Keratinocyte (primary cell): ENCODE measurements around the gene AK8. TPM values are rescaled to one million over a fixed set of nuclear protein-coding genes. Genes with fewer than 3 reads are reported as not detected.

Experiments used
- DNase-seq: peaks from one replicate; pipeline ENCODE4 v3.0.0-alpha.2; 2011; ENCODE audit warnings: low read depth, missing footprints, low spot score
- FAIRE-seq: peaks from 2 replicates; lab custom pipeline; 2011; peaks lifted over from hg19 to GRCh38; lab: Jason Lieb, UNC
- H2AFZ ChIP-seq: 2 replicates; pipeline ENCODE4 v1.6.0; 2012; ENCODE audit warnings: low read length, control low read depth, inconsistent platforms; ENCODE audit not compliant: control insufficient read depth
- H3K27ac ChIP-seq: 2 replicates; pipeline ENCODE4 v1.5.1; 2011; ENCODE audit warnings: low read length; ENCODE audit not compliant: control insufficient read depth, insufficient read depth
- H3K27me3 ChIP-seq: 3 replicates; pipeline ENCODE4 v1.6.0; 2011; ENCODE audit warnings: low read length; ENCODE audit not compliant: control insufficient read depth, insufficient read depth; ENCODE audit errors: extremely low read depth
- H3K36me3 ChIP-seq, 2 experiments: 2 replicates in 1 of 2; 3 replicates in 1 of 2; pipeline ENCODE4 v1.5.1; 2011; ENCODE audit warnings: low read length in 2 of 2, mild to moderate bottlenecking in 1 of 2; ENCODE audit not compliant: control insufficient read depth in 2 of 2, insufficient read depth in 2 of 2; ENCODE audit errors: extremely low read depth in 1 of 2
- H3K4me1 ChIP-seq: 3 replicates; pipeline ENCODE4 v1.5.1; 2011; ENCODE audit warnings: low read length; ENCODE audit not compliant: control insufficient read depth, insufficient read depth; ENCODE audit errors: extremely low read depth
- H3K4me2 ChIP-seq: 3 replicates; pipeline ENCODE4 v1.6.0; 2011; ENCODE audit warnings: low read depth, low read length; ENCODE audit not compliant: control insufficient read depth, insufficient read depth; ENCODE audit errors: extremely low read depth
- H3K4me3 ChIP-seq, 3 experiments: fragments of 200-600 bp in 1 of 3; sonication (generic) in 1 of 3; 2 replicates in 2 of 3; 3 replicates in 1 of 3; pipeline ENCODE4 v1.5.1; 2011 to 2016; ENCODE audit warnings: low read length in 3 of 3, mild to moderate bottlenecking in 3 of 3, control low read depth in 2 of 3, inconsistent platforms in 1 of 3, low read depth in 1 of 3, mixed read lengths in 1 of 3, mixed run types in 1 of 3, moderate library complexity in 1 of 3; ENCODE audit not compliant: control insufficient read depth in 2 of 3, insufficient read depth in 2 of 3; ENCODE audit errors: extremely low read depth in 1 of 3
- H3K79me2 ChIP-seq: 2 replicates; pipeline ENCODE4 v1.6.0; 2012; ENCODE audit warnings: low read length; ENCODE audit not compliant: control insufficient read depth, insufficient read depth
- H3K9ac ChIP-seq: 3 replicates; pipeline ENCODE4 v1.6.0; 2011; ENCODE audit warnings: low read length; ENCODE audit not compliant: control insufficient read depth, insufficient read depth; ENCODE audit errors: extremely low read depth
- H3K9me1 ChIP-seq: 3 replicates; pipeline ENCODE4 v1.6.0; 2011; ENCODE audit warnings: low read length; ENCODE audit not compliant: control insufficient read depth, insufficient read depth; ENCODE audit errors: extremely low read depth
- H3K9me3 ChIP-seq: 2 replicates; pipeline ENCODE4 v1.5.1; 2012; ENCODE audit warnings: low read depth, low read length; ENCODE audit not compliant: control insufficient read depth
- H4K20me1 ChIP-seq: 3 replicates; pipeline ENCODE4 v1.6.0; 2011; ENCODE audit warnings: low read length; ENCODE audit not compliant: control insufficient read depth, insufficient read depth; ENCODE audit errors: extremely low read depth
- EZH2 ChIP-seq: IDR thresholded peaks from one replicate; pipeline ENCODE4 v1.6.1; 2012; ENCODE audit warnings: inconsistent platforms, mild to moderate bottlenecking, low read length, moderate library complexity
- dilution Hi-C: fragments of 300-500 bp; cut with MboI; formaldehyde crosslinking; loops from one replicate; pipeline ENCODE4 v1.7.0; 2020; ENCODE audit warnings: low sequenced_read_pairs; ENCODE audit not compliant: extremely low pct_ligation_motif_present
- polyA plus RNA-seq, 5 experiments: library from polyadenylated mRNA; depleted of rRNA in 3 of 5; stranded (reverse) in 3 of 5; stranded (forward) in 1 of 5; unstranded in 1 of 5; fragments of >200 nt; gene quantifications; 1 replicate in 1 of 5; 2 replicates in 3 of 5; 3 replicates in 1 of 5; pipeline versions ENCODE4 v1.2.1 to v1.2.3, GENCODE V29; 2011 to 2012; ENCODE audit warnings: missing spikeins in 2 of 5, low read depth in 1 of 5, low replicate concordance in 1 of 5
- TF ChIP-seq, protein P1 (sequence below), 3 experiments: IDR thresholded peaks in 1 of 3; conservative IDR thresholded peaks in 1 of 3; optimal IDR thresholded peaks in 1 of 3; 2 replicates in 2 of 3; 3 replicates in 1 of 3; pipeline versions ENCODE3 to v1.5.1; 2011; ENCODE audit warnings: low read length in 3 of 3, mild to moderate bottlenecking in 3 of 3, moderate library complexity in 2 of 3, control low read depth in 1 of 3, inconsistent platforms in 1 of 3; ENCODE audit not compliant: insufficient read depth in 2 of 3; ENCODE audit errors: extremely low read depth in 1 of 3

Gene AK8
- polyA plus RNA-seq, 1 donor (not counting 4 experiments of a cell fraction or from before 2014, with no cell fraction given), result 0.24 TPM

GRCh38 chr9:132881826-132882225, 3.7 kb upstream of the AK8 start:
- Histone ChIP-seq H4K20me1 (no peaks in the 10 kb centered on the region), H3K4me2 (no peak overlapping the region), H3K9ac (no peak overlapping the region), H3K4me3 (no peak overlapping the region), H3K9me1 (no peaks in the 10 kb centered on the region), H3K27me3 (no peaks in the 10 kb centered on the region), H3K27ac (no peak overlapping the region), H3K4me1 (peaks cover 9% of the 10 kb centered on the region), H3K36me3 (peaks cover 0 to 1% of the 10 kb centered on the region in 2 experiments), H3K79me2 (no peaks in the 10 kb centered on the region), H2AFZ (no peak overlapping the region), H3K9me3 (no peaks in the 10 kb centered on the region)
- DNase-seq (no peak), FAIRE-seq (no peak)
- dilution Hi-C loops, result no loop called here
- no peak for TF ChIP-seq EZH2
- TF ChIP-seq, protein P1, sequence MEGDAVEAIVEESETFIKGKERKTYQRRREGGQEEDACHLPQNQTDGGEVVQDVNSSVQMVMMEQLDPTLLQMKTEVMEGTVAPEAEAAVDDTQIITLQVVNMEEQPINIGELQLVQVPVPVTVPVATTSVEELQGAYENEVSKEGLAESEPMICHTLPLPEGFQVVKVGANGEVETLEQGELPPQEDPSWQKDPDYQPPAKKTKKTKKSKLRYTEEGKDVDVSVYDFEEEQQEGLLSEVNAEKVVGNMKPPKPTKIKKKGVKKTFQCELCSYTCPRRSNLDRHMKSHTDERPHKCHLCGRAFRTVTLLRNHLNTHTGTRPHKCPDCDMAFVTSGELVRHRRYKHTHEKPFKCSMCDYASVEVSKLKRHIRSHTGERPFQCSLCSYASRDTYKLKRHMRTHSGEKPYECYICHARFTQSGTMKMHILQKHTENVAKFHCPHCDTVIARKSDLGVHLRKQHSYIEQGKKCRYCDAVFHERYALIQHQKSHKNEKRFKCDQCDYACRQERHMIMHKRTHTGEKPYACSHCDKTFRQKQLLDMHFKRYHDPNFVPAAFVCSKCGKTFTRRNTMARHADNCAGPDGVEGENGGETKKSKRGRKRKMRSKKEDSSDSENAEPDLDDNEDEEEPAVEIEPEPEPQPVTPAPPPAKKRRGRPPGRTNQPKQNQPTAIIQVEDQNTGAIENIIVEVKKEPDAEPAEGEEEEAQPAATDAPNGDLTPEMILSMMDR (optimal IDR thresholded peaks at IDR 0.05 in 1 of 3, IDR thresholded peaks at IDR 0.05 in 1 of 3, conservative IDR thresholded peaks at IDR 0.05 in 1 of 3; ENCODE audit: extremely low read depth in 1 of 3, insufficient read depth in 2 of 3, low read length in 3 of 3), result no peak

- Histone ChIP-seq H3K4me2 (peak overlapping the region; percentile 7), H3K9me1 (no peaks in the 10 kb centered on the region), H3K9ac (no peak overlapping the region), H3K4me3 (peak overlapping the region in 1 of 3 experiments; percentile 25), H3K4me1 (peaks cover 9% of the 10 kb centered on the region), H3K27ac (peak overlapping the region; percentile 55), H3K27me3 (no peaks in the 10 kb centered on the region), H2AFZ (peak overlapping the region; percentile 51), H4K20me1 (no peaks in the 10 kb centered on the region), H3K36me3 (peaks cover 0 to 1% of the 10 kb centered on the region in 2 experiments), H3K9me3 (no peaks in the 10 kb centered on the region), H3K79me2 (no peaks in the 10 kb centered on the region)
- dilution Hi-C loops, result no loop called here
- no peak for TF ChIP-seq EZH2
- TF ChIP-seq, protein P1 (optimal IDR thresholded peaks at IDR 0.05 in 1 of 3, IDR thresholded peaks at IDR 0.05 in 1 of 3, conservative IDR thresholded peaks at IDR 0.05 in 1 of 3; ENCODE audit: extremely low read depth in 1 of 3, insufficient read depth in 2 of 3, low read length in 3 of 3), result no peak
- peak; percentile 69 for FAIRE-seq
- no peak for DNase-seq
Observed at GRCh38 chr9:132880324-132880661, 2.2 kb upstream of the AK8 start.
